Mesothelial cell of epicardium (in vitro differentiated cells): ENCODE data around the gene SSH2. TPM values are rescaled to one million over a fixed set of nuclear protein-coding genes. Genes with fewer than 3 reads are reported as not detected.
"Not testable (repeated sequence)": the region's sequence is repeated elsewhere in the genome, so short reads cannot be mapped to it uniquely, and the experiment has no call there.

Experiments used
- DNase-seq, 2 experiments: peaks; one replicate each; pipeline ENCODE4 v3.0.0; 2021; ENCODE audit warnings: low spot score in 2 of 2; ENCODE audit not compliant: unreplicated experiment in 2 of 2
- H3K27ac Mint-ChIP-seq: 2 replicates; pipeline ENCODE4 v1.8.0; 2021; ENCODE audit warnings: mixed read lengths
- H3K27me3 Mint-ChIP-seq: 2 replicates; pipeline ENCODE4 v1.8.0; 2021; ENCODE audit warnings: low read depth, mixed read lengths
- H3K36me3 Mint-ChIP-seq: 2 replicates; pipeline ENCODE4 v1.8.0; 2021; ENCODE audit warnings: mixed read lengths
- H3K4me1 Mint-ChIP-seq: 2 replicates; pipeline ENCODE4 v1.8.0; 2021; ENCODE audit warnings: mixed read lengths
- H3K4me3 Mint-ChIP-seq: 2 replicates; pipeline ENCODE4 v1.8.0; 2021; ENCODE audit warnings: mild to moderate bottlenecking, moderate library complexity, mixed read lengths
- H3K9me3 Mint-ChIP-seq: 2 replicates; pipeline ENCODE4 v1.8.0; 2021; ENCODE audit warnings: mixed read lengths
- CTCF ChIP-seq: fragments of 200-600 bp; sonication (generic); IDR thresholded peaks from one replicate; pipeline ENCODE4 v1.5.0; 2021; ENCODE audit warnings: antibody characterized with exemption; ENCODE audit not compliant: unreplicated experiment
- total RNA-seq: library from RNA; stranded (reverse); gene quantifications from 3 replicates; pipeline ENCODE4 v1.2.1, GENCODE V29; 2021

The SSH2 gene
- total RNA-seq, 1 donor from 2014 or later, result 23.7 TPM

- Mint-ChIP-seq H3K27ac (peak overlapping the region; percentile 37), H3K9me3 (no peaks in the 10 kb centered on the region), H3K27me3 (no peaks in the 10 kb centered on the region), H3K4me3 (no peak overlapping the region), H3K4me1 (peaks cover 8% of the 10 kb centered on the region), H3K36me3 (peaks cover 6% of the 10 kb centered on the region)
- no peak for TF ChIP-seq CTCF
- no peak for DNase-seq
These were observed 247.0 kb downstream of the SSH2 start for GRCh38 chr17:29682987-29683386.

- Mint-ChIP-seq H3K36me3 (peaks cover 6% of the 10 kb centered on the region), H3K4me3 (no peak overlapping the region), H3K4me1 (peaks cover 8% of the 10 kb centered on the region), H3K9me3 (no peaks in the 10 kb centered on the region), H3K27ac (peak overlapping the region; percentile 8), H3K27me3 (no peaks in the 10 kb centered on the region)
- no peak for DNase-seq
- no peak for TF ChIP-seq CTCF
These were observed 248.0 kb downstream of the SSH2 start for GRCh38 chr17:29682054-29682453.

- peaks cover 5% of the 10 kb centered on the region for H3K4me1 Mint-ChIP-seq
- TF ChIP-seq CTCF, result no peak
- no peak overlapping the region for H3K27ac Mint-ChIP-seq
- peaks cover 2% of the 10 kb centered on the region for H3K36me3 Mint-ChIP-seq
- no peak for DNase-seq
- H3K27me3 Mint-ChIP-seq, result no peaks in the 10 kb centered on the region
- H3K9me3 Mint-ChIP-seq, result no peaks in the 10 kb centered on the region
- H3K4me3 Mint-ChIP-seq, result no peak overlapping the region
These were observed 252.2 kb downstream of the SSH2 start for GRCh38 chr17:29677824-29678223.

- DNase-seq, result no peak
- H3K27ac Mint-ChIP-seq, result no peak overlapping the region
These were observed 252.7 kb downstream of the SSH2 start for GRCh38 chr17:29677221-29677791.

GRCh38 chr17:29675961-29676360 lies 254.1 kb downstream of the SSH2 start:
- not testable (repeated sequence) for H3K36me3 Mint-ChIP-seq, H3K27ac Mint-ChIP-seq, DNase-seq, H3K4me3 Mint-ChIP-seq, H3K4me1 Mint-ChIP-seq, H3K27me3 Mint-ChIP-seq, H3K9me3 Mint-ChIP-seq

More at GRCh38 chr17:29677221-29677791, 252.7 kb downstream of the SSH2 start:
- Mint-ChIP-seq H3K4me3 (no peak overlapping the region), H3K27me3 (no peaks in the 10 kb centered on the region), H3K36me3 (peaks cover 2% of the 10 kb centered on the region), H3K9me3 (no peaks in the 10 kb centered on the region), H3K4me1 (peaks cover 3% of the 10 kb centered on the region)
- TF ChIP-seq CTCF, result no peak

GRCh38 chr17:29674281-29674680 lies 255.7 kb downstream of the SSH2 start:
- Mint-ChIP-seq H3K9me3 (no peaks in the 10 kb centered on the region), H3K27ac (no peak overlapping the region), H3K4me3 (no peak overlapping the region), H3K27me3 (no peaks in the 10 kb centered on the region), H3K4me1 (no peaks in the 10 kb centered on the region), H3K36me3 (peaks cover 5% of the 10 kb centered on the region)
- no peak for TF ChIP-seq CTCF
- no peak for DNase-seq
